Endodermal cell (in vitro differentiated cells): ENCODE results near the gene CRB2. TPM values are rescaled to one million over a fixed set of nuclear protein-coding genes. Genes with fewer than 3 reads are reported as not detected.

Experiments
- DNase-seq: peaks from one replicate; pipeline ENCODE4 v3.0.0-alpha.2; 2017
- H3K27ac ChIP-seq: 2 replicates; pipeline ENCODE4 v1.5.1; 2013; ENCODE audit warnings: mild to moderate bottlenecking, low read depth, low read length, moderate library complexity
- H3K27me3 ChIP-seq: 2 replicates; pipeline ENCODE4 v1.6.1; 2013; ENCODE audit warnings: mild to moderate bottlenecking, low read length, moderate library complexity; ENCODE audit not compliant: insufficient read depth, control insufficient read depth, poor library complexity, severe bottlenecking
- H3K36me3 ChIP-seq: 2 replicates; pipeline ENCODE4 v1.7.0; 2013; ENCODE audit warnings: mild to moderate bottlenecking, low read length, moderate library complexity; ENCODE audit not compliant: control insufficient read depth, insufficient read depth
- H3K4me1 ChIP-seq: one replicate; pipeline ENCODE4 v1.7.0; 2013; ENCODE audit warnings: low read length; ENCODE audit not compliant: control insufficient read depth, insufficient read depth
- H3K4me3 ChIP-seq: 2 replicates; pipeline ENCODE4 v1.5.1; 2013; ENCODE audit warnings: mild to moderate bottlenecking, low read length, moderate library complexity
- H3K9ac ChIP-seq: 2 replicates; pipeline ENCODE4 v1.6.1; 2013; ENCODE audit warnings: mild to moderate bottlenecking, low read length, moderate library complexity; ENCODE audit not compliant: poor library complexity, severe bottlenecking; ENCODE audit errors: extremely low read depth
- H3K9me3 ChIP-seq: 2 replicates; pipeline ENCODE4 v1.6.1; 2013; ENCODE audit warnings: mild to moderate bottlenecking, low read length, moderate library complexity; ENCODE audit not compliant: control insufficient read depth
- H3K27ac Mint-ChIP-seq: 2 replicates; pipeline ENCODE4 v1.8.0; 2020; ENCODE audit warnings: mixed read lengths
- H3K27me3 Mint-ChIP-seq: 2 replicates; pipeline ENCODE4 v1.8.0; 2021; ENCODE audit warnings: mild to moderate bottlenecking, mixed read lengths; ENCODE audit not compliant: insufficient read depth
- H3K36me3 Mint-ChIP-seq: 2 replicates; pipeline ENCODE4 v1.8.0; 2020; ENCODE audit warnings: low read depth, mixed read lengths
- H3K4me1 Mint-ChIP-seq: 2 replicates; pipeline ENCODE4 v1.8.0; 2020; ENCODE audit warnings: mixed read lengths
- H3K4me3 Mint-ChIP-seq: 2 replicates; pipeline ENCODE4 v1.8.0; 2020; ENCODE audit warnings: mild to moderate bottlenecking, moderate library complexity, mixed read lengths
- H3K9me3 Mint-ChIP-seq: 2 replicates; pipeline ENCODE4 v1.8.0; 2020; ENCODE audit warnings: mild to moderate bottlenecking, mixed read lengths
- WGBS, 2 experiments: methylation state at CpG; one replicate each; pipeline versions ENCODE4 v1.1.5 to v1.1.7; 2013; ENCODE audit warnings: missing lambda C conversion rate in 2 of 2, mixed read lengths in 1 of 2; ENCODE audit not compliant: insufficient coverage in 1 of 2, insufficient read length in 1 of 2; 5-methylcytosine and 5-hydroxymethylcytosine counted together
- total RNA-seq, 2 donors: library from RNA; stranded (reverse); fragmentation: NEBNext Ultra II Directional in 1 of 2; extraction: Animal tissue kit (Norgen Biotek cat#: 25700) in 1 of 2; gene quantifications; 2 replicates in 1 of 2; 3 replicates in 1 of 2; pipeline ENCODE4 v1.2.1, GENCODE V29; 2021
- TF ChIP-seq, protein P1 (sequence below): fragments of 200-600 bp; sonication (generic); conservative IDR thresholded peaks from 2 replicates; pipeline ENCODE4 v1.5.0; 2021; ENCODE audit warnings: antibody characterized with exemption, mild to moderate bottlenecking

Gene CRB2
- total RNA-seq, 2 donors from 2014 or later: 0.75 to 2.0 TPM

- TF ChIP-seq, protein P1, sequence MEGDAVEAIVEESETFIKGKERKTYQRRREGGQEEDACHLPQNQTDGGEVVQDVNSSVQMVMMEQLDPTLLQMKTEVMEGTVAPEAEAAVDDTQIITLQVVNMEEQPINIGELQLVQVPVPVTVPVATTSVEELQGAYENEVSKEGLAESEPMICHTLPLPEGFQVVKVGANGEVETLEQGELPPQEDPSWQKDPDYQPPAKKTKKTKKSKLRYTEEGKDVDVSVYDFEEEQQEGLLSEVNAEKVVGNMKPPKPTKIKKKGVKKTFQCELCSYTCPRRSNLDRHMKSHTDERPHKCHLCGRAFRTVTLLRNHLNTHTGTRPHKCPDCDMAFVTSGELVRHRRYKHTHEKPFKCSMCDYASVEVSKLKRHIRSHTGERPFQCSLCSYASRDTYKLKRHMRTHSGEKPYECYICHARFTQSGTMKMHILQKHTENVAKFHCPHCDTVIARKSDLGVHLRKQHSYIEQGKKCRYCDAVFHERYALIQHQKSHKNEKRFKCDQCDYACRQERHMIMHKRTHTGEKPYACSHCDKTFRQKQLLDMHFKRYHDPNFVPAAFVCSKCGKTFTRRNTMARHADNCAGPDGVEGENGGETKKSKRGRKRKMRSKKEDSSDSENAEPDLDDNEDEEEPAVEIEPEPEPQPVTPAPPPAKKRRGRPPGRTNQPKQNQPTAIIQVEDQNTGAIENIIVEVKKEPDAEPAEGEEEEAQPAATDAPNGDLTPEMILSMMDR: no peak
- H3K9me3 Mint-ChIP-seq: no peaks in the 10 kb centered on the region
- Histone ChIP-seq H3K9ac (peak overlapping the region; percentile 31), H3K36me3 (no peaks in the 10 kb centered on the region), H3K4me3 (peak overlapping the region; percentile 26), H3K27me3 (no peaks in the 10 kb centered on the region), H3K4me1 (peaks cover 33% of the 10 kb centered on the region), H3K27ac (peak overlapping the region; percentile 80), H3K9me3 (no peaks in the 10 kb centered on the region)
- no peak overlapping the region for H3K4me3 Mint-ChIP-seq
- DNase-seq: no peak
- WGBS, 2 experiments: 50 to 57% methylated on average over 3 of the region's 3 CpGs
- peaks cover 42% of the 10 kb centered on the region for H3K4me1 Mint-ChIP-seq
- H3K27ac Mint-ChIP-seq: peak overlapping the region; percentile 89
- H3K36me3 Mint-ChIP-seq: no peaks in the 10 kb centered on the region
- H3K27me3 Mint-ChIP-seq: peaks cover 21% of the 10 kb centered on the region
Measured at GRCh38 chr9:123359546-123359945, 3.5 kb downstream of the CRB2 start.

- Mint-ChIP-seq H3K4me3 (peak overlapping the region; percentile 17), H3K27me3 (peaks cover 19% of the 10 kb centered on the region), H3K36me3 (no peaks in the 10 kb centered on the region), H3K9me3 (no peaks in the 10 kb centered on the region), H3K4me1 (peaks cover 41% of the 10 kb centered on the region), H3K27ac (peak overlapping the region; percentile 89)
- H3K27ac ChIP-seq: peak overlapping the region; percentile 80
- peak; percentile 99 for DNase-seq
- no peaks in the 10 kb centered on the region for H3K9me3 ChIP-seq
- TF ChIP-seq, protein P1: no peak
- peaks cover 33% of the 10 kb centered on the region for H3K4me1 ChIP-seq
- WGBS, 2 experiments: 33 to 45% methylated on average over 8 to 22 of the region's 22 CpGs
- H3K9ac ChIP-seq: peak overlapping the region; percentile 47
- no peaks in the 10 kb centered on the region for H3K36me3 ChIP-seq
- no peaks in the 10 kb centered on the region for H3K27me3 ChIP-seq
- no peak overlapping the region for H3K4me3 ChIP-seq
Measured at GRCh38 chr9:123360161-123361085, 4.4 kb downstream of the CRB2 start.

GRCh38 chr9:123361086-123361730 is 5.2 kb downstream of the CRB2 start:
- Mint-ChIP-seq H3K4me3 (no peak overlapping the region), H3K4me1 (peaks cover 40% of the 10 kb centered on the region)

More at GRCh38 chr9:123361086-123361730, 5.2 kb downstream of the CRB2 start:
- Mint-ChIP-seq H3K36me3 (no peaks in the 10 kb centered on the region), H3K27me3 (peaks cover 24% of the 10 kb centered on the region), H3K9me3 (no peaks in the 10 kb centered on the region), H3K27ac (no peak overlapping the region)
- Histone ChIP-seq H3K4me3 (no peak overlapping the region), H3K9ac (no peak overlapping the region), H3K36me3 (no peaks in the 10 kb centered on the region), H3K27ac (no peak overlapping the region), H3K9me3 (no peaks in the 10 kb centered on the region), H3K4me1 (peaks cover 33% of the 10 kb centered on the region), H3K27me3 (no peaks in the 10 kb centered on the region)
- DNase-seq: no peak
- 71 to 83% methylated on average over 1 to 10 of the region's 10 CpGs for WGBS, 2 experiments
- TF ChIP-seq, protein P1: no peak
